IMR-90 (cell line): Measurements from ENCODE around the gene PLCH1. TPM values are rescaled to one million over a fixed set of nuclear protein-coding genes. Genes with fewer than 3 reads are reported as not detected.

Source experiments
- ATAC-seq: fragments of 200-7000 bp; cut with Tn5 transposase; 2 replicates; pipeline ENCODE4 v1.9.1; 2020; ENCODE audit warnings: low read depth, mild to moderate bottlenecking, moderate library complexity
- BruUV-seq: library from RNA; stranded (reverse); fragments of 400-500 nt; replicated peaks from 2 replicates; lab custom pipeline; 2021; lab: Mats Ljungman, UMichigan
- CTCF ChIA-PET: fragments of 300-600 bp; formaldehyde crosslinking; extraction: SDS; loops from one replicate; lab custom pipeline; 2021; ENCODE audit warnings: antibody characterized with exemption; lab: Yijun Ruan, JAX
- POLR2A ChIA-PET: fragments of 300-600 bp; sonication (Branson Sonifier 250); formaldehyde crosslinking; loops from one replicate; lab custom pipeline; 2022; ENCODE audit warnings: antibody characterized with exemption; ENCODE audit not compliant: unreplicated experiment; lab: Charles Lee
- DNase-seq: peaks from one replicate; pipeline ENCODE4 v3.0.0; 2013
- H2AFZ ChIP-seq: replicated peaks from 2 replicates; pipeline ENCODE3; 2013; ENCODE audit warnings: low read length, mild to moderate bottlenecking; ENCODE audit not compliant: poor library complexity
- H2AK5ac ChIP-seq: 2 replicates; pipeline ENCODE4 v1.6.1; 2013; ENCODE audit warnings: low read depth, low read length, inconsistent platforms
- H2AK9ac ChIP-seq: replicated peaks from 2 replicates; pipeline ENCODE3; 2013; ENCODE audit warnings: mild to moderate bottlenecking, low read depth, low read length, moderate library complexity; ENCODE audit not compliant: poor library complexity
- H2BK120ac ChIP-seq: 2 replicates; pipeline ENCODE4 v1.6.1; 2013; ENCODE audit warnings: low read depth, low read length, inconsistent platforms
- H2BK15ac ChIP-seq: 3 replicates; pipeline ENCODE4 v1.6.1; 2013; ENCODE audit warnings: low read depth, low read length, inconsistent platforms
- H2BK20ac ChIP-seq: 2 replicates; pipeline ENCODE4 v1.6.1; 2013; ENCODE audit warnings: low read depth, mild to moderate bottlenecking, inconsistent platforms, low read length, moderate library complexity
- H2BK5ac ChIP-seq: 2 replicates; pipeline ENCODE4 v1.6.1; 2013; ENCODE audit warnings: mild to moderate bottlenecking, low read depth, low read length, inconsistent platforms; ENCODE audit not compliant: poor library complexity, severe bottlenecking
- H3K14ac ChIP-seq: replicated peaks from 2 replicates; pipeline ENCODE4 v1.6.1; 2013; ENCODE audit warnings: low read depth, low read length, inconsistent platforms
- H3K18ac ChIP-seq: 2 replicates; pipeline ENCODE4 v1.6.1; 2013; ENCODE audit warnings: low read depth, low read length, control low read depth
- H3K23ac ChIP-seq: 2 replicates; pipeline ENCODE4 v1.6.1; 2013; ENCODE audit warnings: low read depth, low read length, inconsistent platforms
- H3K27ac ChIP-seq: 2 replicates; pipeline ENCODE4 v1.5.1; 2013; ENCODE audit warnings: mild to moderate bottlenecking, control low read depth, low read length; ENCODE audit not compliant: insufficient read depth
- H3K27me3 ChIP-seq: 2 replicates; pipeline ENCODE4 v1.6.1; 2013; ENCODE audit warnings: low read length; ENCODE audit not compliant: control insufficient read depth, insufficient read depth
- H3K36me3 ChIP-seq: 2 replicates; pipeline ENCODE4 v1.6.1; 2013; ENCODE audit warnings: low read length, mixed read lengths; ENCODE audit not compliant: control insufficient read depth, insufficient read depth
- H3K4ac ChIP-seq: 2 replicates; pipeline ENCODE4 v1.6.1; 2013; ENCODE audit warnings: low read depth, low read length, inconsistent platforms
- H3K4me1 ChIP-seq: 2 replicates; pipeline ENCODE4 v1.6.1; 2013; ENCODE audit warnings: low read length, mixed read lengths; ENCODE audit not compliant: control insufficient read depth, insufficient read depth
- H3K4me2 ChIP-seq: 2 replicates; pipeline ENCODE4 v1.6.1; 2013; ENCODE audit warnings: low read depth, mild to moderate bottlenecking, control low read depth, low read length, moderate library complexity
- H3K4me3 ChIP-seq: 2 replicates; pipeline ENCODE4 v1.5.1; 2013; ENCODE audit warnings: low read depth, mild to moderate bottlenecking, control low read depth, low read length, moderate library complexity; ENCODE audit not compliant: insufficient read depth
- H3K56ac ChIP-seq: 2 replicates; pipeline ENCODE4 v1.6.1; 2013; ENCODE audit warnings: low read length, inconsistent platforms; ENCODE audit not compliant: insufficient read depth; ENCODE audit errors: extremely low read depth
- H3K79me1 ChIP-seq, 2 experiments: 2 replicates each; pipeline ENCODE4 v1.6.1; 2013; ENCODE audit warnings: low read length in 2 of 2, inconsistent platforms in 1 of 2, low read depth in 1 of 2
- H3K9ac ChIP-seq: 2 replicates; pipeline ENCODE4 v1.6.1; 2013; ENCODE audit warnings: low read depth, low read length, control low read depth
- H3K9me1 ChIP-seq: 2 replicates; pipeline ENCODE4 v1.6.1; 2013; ENCODE audit warnings: low read length, inconsistent platforms; ENCODE audit not compliant: insufficient read depth
- H3K9me3 ChIP-seq: 2 replicates; pipeline ENCODE4 v1.6.1; 2013; ENCODE audit warnings: low read length; ENCODE audit not compliant: control insufficient read depth, insufficient read depth
- H4K20me1 ChIP-seq: 2 replicates; pipeline ENCODE4 v1.6.1; 2013; ENCODE audit warnings: low read length, inconsistent platforms; ENCODE audit not compliant: insufficient read depth
- H4K5ac ChIP-seq: 2 replicates; pipeline ENCODE4 v1.6.1; 2013; ENCODE audit warnings: mild to moderate bottlenecking, low read depth, low read length, control low read depth
- H4K8ac ChIP-seq, 2 experiments: 2 replicates each; pipeline ENCODE4 v1.6.1; 2013; ENCODE audit warnings: low read depth in 2 of 2, low read length in 2 of 2, control low read depth in 1 of 2, inconsistent platforms in 1 of 2
- H4K91ac ChIP-seq: 2 replicates; pipeline ENCODE4 v1.6.1; 2013; ENCODE audit warnings: low read depth, low read length, inconsistent platforms; ENCODE audit not compliant: insufficient read depth
- CEBPB ChIP-seq: IDR thresholded peaks from 2 replicates; pipeline ENCODE4 v1.6.1; 2012; ENCODE audit warnings: low read depth, low read length, improper control_type of control experiment
- CTCF ChIP-seq: conservative IDR thresholded peaks from 2 replicates; pipeline ENCODE4 v1.5.1; 2012; ENCODE audit warnings: mild to moderate bottlenecking, low read depth, low read length, improper control_type of control experiment
- ELK1 ChIP-seq: fragments of 150-350 bp; IDR thresholded peaks from 2 replicates; pipeline ENCODE4 v1.6.1; 2016; ENCODE audit warnings: low read depth, mild to moderate bottlenecking, low read length, moderate library complexity, borderline replicate concordance
- FOS ChIP-seq: fragments of 150-350 bp; IDR thresholded peaks from 2 replicates; pipeline ENCODE4 v1.6.1; 2016; ENCODE audit warnings: low read depth, low read length
- MAFK ChIP-seq: IDR thresholded peaks from 2 replicates; pipeline ENCODE4 v1.6.1; 2012; ENCODE audit warnings: low read depth, low read length, improper control_type of control experiment
- MAZ ChIP-seq: IDR thresholded peaks from 2 replicates; pipeline ENCODE4 v1.6.1; 2012; ENCODE audit warnings: low read depth, mild to moderate bottlenecking, low read length, improper control_type of control experiment, moderate library complexity, borderline replicate concordance
- MXI1 ChIP-seq: IDR thresholded peaks from 2 replicates; pipeline ENCODE4 v1.6.1; 2012; ENCODE audit warnings: low read depth, mild to moderate bottlenecking, low read length, moderate library complexity, borderline replicate concordance
- RFX5 ChIP-seq: IDR thresholded peaks from 2 replicates; pipeline ENCODE4 v1.8.0; 2012; ENCODE audit warnings: low read depth, mild to moderate bottlenecking, low read length, moderate library complexity
- WGBS, 2 experiments: methylation state at CpG; one replicate each; pipeline versions ENCODE4 v1.1.5 to v1.1.7; 2013; ENCODE audit warnings: missing lambda C conversion rate in 2 of 2; ENCODE audit not compliant: insufficient read length in 1 of 2; ENCODE audit errors: extremely low coverage in 2 of 2; 5-methylcytosine and 5-hydroxymethylcytosine counted together
- dilution Hi-C: fragments of 300-500 bp; cut with HindIII; formaldehyde crosslinking; loops from one replicate; pipeline ENCODE4 v1.14.3; 2018; ENCODE audit warnings: low sequenced_read_pairs; ENCODE audit not compliant: unreplicated experiment
- in situ Hi-C: fragments of 300-500 bp; cut with MboI; formaldehyde crosslinking; loops from 3 replicates; pipeline ENCODE4 v1.14.3; 2019; ENCODE audit warnings: low sequenced_read_pairs, inconsistent platforms, mixed read lengths
- intact Hi-C: fragments of 100-400 bp; cut with micrococcal nuclease; formaldehyde crosslinking; loops from 2 replicates; pipeline ENCODE4 v1.10.0; 2022
- polyA plus RNA-seq, 3 experiments: library from polyadenylated mRNA; depleted of rRNA; stranded (reverse); fragments of >200 nt; gene quantifications; 2 replicates each; pipeline ENCODE4 v1.2.3, GENCODE V29; 2012; ENCODE audit warnings: low replicate concordance in 1 of 3
- total RNA-seq: library from RNA; depleted of rRNA; stranded (reverse); fragments of >200 nt; gene quantifications from 2 replicates; pipeline ENCODE4 v1.2.3, GENCODE V29; 2012

The PLCH1 gene
- total and polyA plus RNA-seq, 2 of the 4 experiments (the other 2 are of a cell fraction) = not detected

GRCh38 chr3:155392138-155392537 is 352.7 kb downstream of the PLCH1 start:
- no peak overlapping the region for H3K4me3 ChIP-seq
- no peaks in the 10 kb centered on the region for H3K36me3 ChIP-seq
- CTCF ChIA-PET = interaction anchor here (1.2 kb wide), 1 partner anchor 10 kb away, joined by 5 read pairs; no protein-coding TSS in a partner anchor
- H2AFZ ChIP-seq = no peak overlapping the region
- H2BK15ac ChIP-seq = no peak overlapping the region
- no peak overlapping the region for H3K4me2 ChIP-seq
- no peaks in the 10 kb centered on the region for H4K20me1 ChIP-seq
- no peak overlapping the region for H3K18ac ChIP-seq
- dilution Hi-C loops (no loop called here), in situ Hi-C loops (no loop called here), intact Hi-C loops (no loop called here)
- no peak overlapping the region for H3K56ac ChIP-seq
- no peak overlapping the region for H2BK5ac ChIP-seq
- no peak overlapping the region for H3K14ac ChIP-seq
- H3K9me3 ChIP-seq = no peaks in the 10 kb centered on the region
- no TSS peak for BruUV-seq
- H3K23ac ChIP-seq = no peak overlapping the region
- H2AK5ac ChIP-seq = no peak overlapping the region
- WGBS, 2 experiments = no CpG with 5 or more reads among the region's 1 CpG
- DNase-seq (no peak), ATAC-seq (no peak)
- H4K8ac ChIP-seq = no peak overlapping the region
- H3K27ac ChIP-seq = no peak overlapping the region
- TF ChIP-seq RFX5 (no peak), MAZ (no peak), CEBPB (no peak), ELK1 (no peak), MXI1 (no peak), CTCF (no peak), MAFK (no peak), FOS (no peak)
- H3K4me1 ChIP-seq = peaks cover 3% of the 10 kb centered on the region
- H3K4ac ChIP-seq = no peak overlapping the region
- no peaks in the 10 kb centered on the region for H3K27me3 ChIP-seq
- no peak overlapping the region for H4K91ac ChIP-seq
- no peak overlapping the region for H2AK9ac ChIP-seq
- no peak overlapping the region for H4K5ac ChIP-seq
- POLR2A ChIA-PET = no interaction called here
- no peaks in the 10 kb centered on the region for H3K79me1 ChIP-seq
- H3K9ac ChIP-seq = no peak overlapping the region
- H2BK120ac ChIP-seq = no peak overlapping the region
- peak overlapping the region; percentile 43; the same call in 1 of the 2 replicates for H2BK20ac ChIP-seq
- H3K9me1 ChIP-seq = no peaks in the 10 kb centered on the region
